Adrenal gland (tissue), 5 donors: ENCODE data around the gene PLA2G4B.

ENCODE experiments used
- POLR2A ChIP-seq, 2 donors: fragments of 450-650 bp; IDR thresholded peaks; one replicate each; pipeline ENCODE4 v1.6.1; 2017; ENCODE audit warnings: antibody characterized with exemption in 2 of 2, mild to moderate bottlenecking in 2 of 2, moderate library complexity in 1 of 2
- TF ChIP-seq, protein P1 (sequence below), 6 experiments: fragments of 450-650 bp in 4 of 6; fragments of 200-600 bp in 2 of 6; sonication (generic) in 1 of 6; IDR thresholded peaks; 1 replicate in 5 of 6; 2 replicates in 1 of 6; pipeline versions ENCODE4 v1.5.1 to v1.8.0; 2016 to 2021; ENCODE audit warnings: antibody characterized with exemption in 6 of 6, mild to moderate bottlenecking in 2 of 6, moderate library complexity in 1 of 6
- donor health status: DM: no; HTN: no; CAD: no.

DNA sequence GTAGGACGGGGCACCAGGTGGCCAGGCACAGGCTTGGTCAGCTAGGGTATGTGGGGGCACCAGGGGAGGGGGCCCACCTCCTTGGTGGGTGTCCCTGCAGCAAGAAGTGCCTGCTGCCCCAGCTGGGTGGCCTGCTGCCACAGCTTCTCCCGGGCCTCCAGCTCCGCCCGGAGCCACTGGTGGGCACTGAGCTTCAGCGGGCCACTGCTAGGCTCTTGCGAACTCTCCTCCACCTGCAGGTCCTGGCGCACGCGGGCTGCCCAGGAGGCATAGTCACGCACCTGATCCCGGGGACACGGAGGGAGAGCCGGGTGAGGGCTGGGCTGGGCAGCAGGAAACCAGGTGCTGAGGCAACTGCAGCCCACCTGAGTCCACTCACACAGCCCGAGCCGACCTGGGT, 29.7 kb downstream of the PLA2G4B start:
- TF ChIP-seq, protein P1, sequence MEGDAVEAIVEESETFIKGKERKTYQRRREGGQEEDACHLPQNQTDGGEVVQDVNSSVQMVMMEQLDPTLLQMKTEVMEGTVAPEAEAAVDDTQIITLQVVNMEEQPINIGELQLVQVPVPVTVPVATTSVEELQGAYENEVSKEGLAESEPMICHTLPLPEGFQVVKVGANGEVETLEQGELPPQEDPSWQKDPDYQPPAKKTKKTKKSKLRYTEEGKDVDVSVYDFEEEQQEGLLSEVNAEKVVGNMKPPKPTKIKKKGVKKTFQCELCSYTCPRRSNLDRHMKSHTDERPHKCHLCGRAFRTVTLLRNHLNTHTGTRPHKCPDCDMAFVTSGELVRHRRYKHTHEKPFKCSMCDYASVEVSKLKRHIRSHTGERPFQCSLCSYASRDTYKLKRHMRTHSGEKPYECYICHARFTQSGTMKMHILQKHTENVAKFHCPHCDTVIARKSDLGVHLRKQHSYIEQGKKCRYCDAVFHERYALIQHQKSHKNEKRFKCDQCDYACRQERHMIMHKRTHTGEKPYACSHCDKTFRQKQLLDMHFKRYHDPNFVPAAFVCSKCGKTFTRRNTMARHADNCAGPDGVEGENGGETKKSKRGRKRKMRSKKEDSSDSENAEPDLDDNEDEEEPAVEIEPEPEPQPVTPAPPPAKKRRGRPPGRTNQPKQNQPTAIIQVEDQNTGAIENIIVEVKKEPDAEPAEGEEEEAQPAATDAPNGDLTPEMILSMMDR (IDR thresholded peaks at IDR 0.05): no peak
- TF ChIP-seq POLR2A (IDR thresholded peaks at IDR 0.05): no peak
